T-helper 17 cell (primary cell): ENCODE measurements around the gene PLEKHS1. TPM values are rescaled to one million over a fixed set of nuclear protein-coding genes. Genes with fewer than 3 reads are reported as not detected.
"Not testable (repeated sequence)": the region's sequence is repeated elsewhere in the genome, so short reads cannot be mapped to it uniquely, and the experiment has no call there.

ENCODE experiments used
- ATAC-seq: fragments of 150-1000 bp; cut with Tn5 transposase; 2 replicates; pipeline ENCODE4 v1.10.0; 2021; ENCODE audit warnings: mild to moderate bottlenecking, moderate library complexity
- DNase-seq, 3 donors: peaks; one replicate each; pipeline versions ENCODE4 v3.0.0 to v3.0.0-alpha.2; 2020 to 2021
- H3K9me3 ChIP-seq: one replicate; pipeline ENCODE4 v1.7.0; 2013; ENCODE audit warnings: low read length, mild to moderate bottlenecking; ENCODE audit not compliant: control insufficient read depth, poor library complexity, severe bottlenecking
- H3K27ac Mint-ChIP-seq: one replicate; pipeline ENCODE4 v1.8.0; 2022; ENCODE audit warnings: mild to moderate bottlenecking, moderate library complexity, mixed read lengths
- H3K27me3 Mint-ChIP-seq: one replicate; pipeline ENCODE4 v1.8.0; 2022; ENCODE audit warnings: mixed read lengths
- H3K36me3 Mint-ChIP-seq: one replicate; pipeline ENCODE4 v1.8.0; 2022; ENCODE audit warnings: low read depth, mixed read lengths
- H3K4me1 Mint-ChIP-seq: one replicate; pipeline ENCODE4 v1.8.0; 2022; ENCODE audit warnings: mild to moderate bottlenecking, mixed read lengths
- H3K4me3 Mint-ChIP-seq: one replicate; pipeline ENCODE4 v1.8.0; 2022; ENCODE audit warnings: mild to moderate bottlenecking, moderate library complexity, mixed read lengths
- total RNA-seq, 4 donors: library from RNA in 2 of 4; stranded (reverse) in 2 of 4; gene quantifications; one replicate each; pipeline ENCODE4 v1.2.3 and lab custom pipeline; 2022 to 2026

The PLEKHS1 gene
- total RNA-seq, 2 donors from 2014 or later: 0.13 TPM; not detected in 1

GRCh38 chr10:113825791-113826190 lies 74.3 kb downstream of the PLEKHS1 start:
- DNase-seq: no peak
- H3K27ac Mint-ChIP-seq: no peak overlapping the region
- peaks cover 23% of the 10 kb centered on the region for H3K27me3 Mint-ChIP-seq
- H3K4me3 Mint-ChIP-seq: no peak overlapping the region
- H3K9me3 ChIP-seq: no peaks in the 10 kb centered on the region
- no peaks in the 10 kb centered on the region for H3K36me3 Mint-ChIP-seq
- no peak for ATAC-seq
- no peaks in the 10 kb centered on the region for H3K4me1 Mint-ChIP-seq

GRCh38 chr10:113828567-113828966 lies 77.1 kb downstream of the PLEKHS1 start:
- not testable (repeated sequence) for H3K36me3 Mint-ChIP-seq, H3K27ac Mint-ChIP-seq, H3K9me3 ChIP-seq, H3K4me3 Mint-ChIP-seq, ATAC-seq, DNase-seq, H3K4me1 Mint-ChIP-seq
- peaks cover 12% of the 10 kb centered on the region for H3K27me3 Mint-ChIP-seq

Other genes starting within 250 kb of the PLEKHS1 start
- not detected for gene HABP2, start 198.6 kb upstream of the PLEKHS1 start, total RNA-seq
- gene NRAP, start 87.6 kb upstream of the PLEKHS1 start, total RNA-seq: not detected
- 10 to 100 TPM; 12.7 to 14.2 TPM for gene CASP7, start 71.8 kb upstream of the PLEKHS1 start, total RNA-seq
- 1 to 10 TPM; 2.2 to 2.9 TPM for gene DCLRE1A, start 102.4 kb downstream of the PLEKHS1 start, total RNA-seq
- 10 to 100 TPM in 1 of 2 donors, 1 to 10 TPM in 1; 9.0 to 12.8 TPM for gene NHLRC2, start 103.0 kb downstream of the PLEKHS1 start, total RNA-seq